GM12878 (cell line): ENCODE data around the gene PLXNA4. TPM values are rescaled to one million over a fixed set of nuclear protein-coding genes. Genes with fewer than 3 reads are reported as not detected.

Source experiments
- ATAC-seq: fragments of 200-7000 bp; cut with Tn5 transposase; 3 replicates; pipeline ENCODE4 v1.9.1; 2020; ENCODE audit warnings: mild to moderate bottlenecking, moderate library complexity
- BruUV-seq: library from RNA; stranded (reverse); fragments of 400-500 nt; replicated peaks from 2 replicates; lab custom pipeline; 2021; lab: Mats Ljungman, UMichigan
- CTCF ChIA-PET: fragments of 300-600 bp; sonication (Branson Sonifier 250); formaldehyde crosslinking; extraction: SDS; loops from one replicate; lab custom pipeline; 2021; ENCODE audit warnings: inconsistent platforms; lab: Yijun Ruan, JAX
- POLR2A ChIA-PET: fragments of 350-600 bp; formaldehyde crosslinking; extraction: SDS; loops from one replicate; lab custom pipeline; 2021; ENCODE audit warnings: inconsistent platforms; lab: Charles Lee
- RAD21 ChIA-PET: fragments of 300-600 bp; sonication (Branson Sonifier 250); formaldehyde crosslinking; loops from one replicate; lab custom pipeline; 2023; ENCODE audit warnings: antibody characterized with exemption; ENCODE audit not compliant: unreplicated experiment; lab: Charles Lee
- SMC1A ChIA-PET: fragments of 300-600 bp; sonication (Branson Sonifier 250); formaldehyde crosslinking; loops from one replicate; lab custom pipeline; 2023; ENCODE audit not compliant: unreplicated experiment, uncharacterized antibody; lab: Charles Lee
- DNase-seq: peaks from one replicate; pipeline ENCODE4 v3.0.0-alpha.2; 2011; ENCODE audit warnings: low read depth, low spot score
- FAIRE-seq: peaks from 3 replicates; lab custom pipeline; 2011; peaks lifted over from hg19 to GRCh38; lab: Jason Lieb, UNC
- H2AFZ ChIP-seq: 2 replicates; pipeline ENCODE4 v1.6.0; 2011; ENCODE audit warnings: low read depth, low read length, control low read depth; ENCODE audit not compliant: control insufficient read depth
- H3K27ac ChIP-seq: 2 replicates; pipeline ENCODE4 v1.5.1; 2011; ENCODE audit warnings: control low read depth; ENCODE audit not compliant: control insufficient read depth, insufficient read depth
- H3K27me3 ChIP-seq, 2 experiments: replicated peaks in 1 of 2; 2 replicates each; pipeline versions ENCODE4 v1.6.0 to v1.6.1; 2011; ENCODE audit warnings: low read length in 1 of 2; ENCODE audit not compliant: control insufficient read depth in 2 of 2, insufficient read depth in 2 of 2
- H3K36me3 ChIP-seq, 2 experiments: 2 replicates each; pipeline ENCODE4 v1.5.1; 2011; ENCODE audit warnings: low read length in 1 of 2; ENCODE audit not compliant: control insufficient read depth in 2 of 2, insufficient read depth in 2 of 2
- H3K4me1 ChIP-seq: 2 replicates; pipeline ENCODE4 v1.6.1; 2011; ENCODE audit warnings: mild to moderate bottlenecking, low read length, moderate library complexity, mixed read lengths; ENCODE audit not compliant: control insufficient read depth, insufficient read depth
- H3K4me2 ChIP-seq: 2 replicates; pipeline ENCODE4 v1.6.0; 2011; ENCODE audit warnings: control low read depth; ENCODE audit not compliant: control insufficient read depth, insufficient read depth
- H3K4me3 ChIP-seq: fragments of 200-600 bp; sonication (generic); 2 replicates; pipeline ENCODE4 v1.5.1; 2016
- H3K79me2 ChIP-seq: 2 replicates; pipeline ENCODE4 v1.6.0; 2011; ENCODE audit warnings: low read length; ENCODE audit not compliant: control insufficient read depth, insufficient read depth
- H3K9ac ChIP-seq: 2 replicates; pipeline ENCODE4 v1.8.0; 2011; ENCODE audit warnings: low read length, control low read depth, mixed read lengths; ENCODE audit not compliant: control insufficient read depth, insufficient read depth
- H3K9me3 ChIP-seq: replicated peaks from 3 replicates; pipeline ENCODE4 v1.5.1; 2011; ENCODE audit warnings: mild to moderate bottlenecking, low read length; ENCODE audit not compliant: control insufficient read depth, insufficient read depth
- H4K20me1 ChIP-seq: 2 replicates; pipeline ENCODE4 v1.6.0; 2011; ENCODE audit not compliant: control insufficient read depth, insufficient read depth
- ELK1 ChIP-seq: IDR thresholded peaks from 2 replicates; pipeline ENCODE4 v1.6.1; 2012; ENCODE audit warnings: low read depth, low read length, improper control_type of control experiment
- HDAC6 ChIP-seq: fragments of 200-600 bp; sonication (generic); IDR thresholded peaks from one replicate; pipeline ENCODE4 v1.8.0; 2017; ENCODE audit warnings: antibody characterized with exemption; ENCODE audit not compliant: unreplicated experiment
- IRF5 ChIP-seq: fragments of 450-650 bp; IDR thresholded peaks from 2 replicates; pipeline ENCODE4 v1.6.1; 2017; ENCODE audit warnings: borderline replicate concordance
- JUND ChIP-seq: IDR thresholded peaks from 2 replicates; pipeline ENCODE4 v1.6.1; 2012; ENCODE audit warnings: low read depth, mild to moderate bottlenecking, low read length, improper control_type of control experiment, moderate library complexity
- NFYA ChIP-seq: IDR thresholded peaks from 2 replicates; pipeline ENCODE4 v1.6.1; 2011; ENCODE audit warnings: low read depth, mild to moderate bottlenecking, low read length, improper control_type of control experiment, borderline replicate concordance
- RUNX3 ChIP-seq: IDR thresholded peaks from 2 replicates; pipeline ENCODE4 v1.6.1; 2012; ENCODE audit warnings: low read length, inconsistent platforms
- ZBTB33 ChIP-seq: fragments of 450-650 bp; IDR thresholded peaks from 2 replicates; pipeline ENCODE4 v1.6.1; 2017; ENCODE audit warnings: mild to moderate bottlenecking
- WGBS: methylation state at CpG from one replicate; pipeline ENCODE4 v1.1.6; 2016; ENCODE audit warnings: low lambda C conversion rate; ENCODE audit not compliant: insufficient replicate concordance, insufficient coverage; ENCODE audit errors: missing lambda C conversion rate; 5-methylcytosine and 5-hydroxymethylcytosine counted together
- in situ Hi-C: fragments of 300-500 bp; cut with MboI; formaldehyde crosslinking; loops from 9 replicates; pipeline ENCODE4 v1.14.3; 2018; ENCODE audit warnings: mixed read lengths
- intact Hi-C: fragments of 100-400 bp; cut with micrococcal nuclease; formaldehyde crosslinking; loops from one replicate; pipeline ENCODE4 v1.14.2; 2022; ENCODE audit not compliant: unreplicated experiment
- polyA plus RNA-seq, 11 experiments: library from polyadenylated mRNA; depleted of rRNA in 4 of 11; unstranded in 6 of 11; stranded (reverse) in 5 of 11; fragments of >200 nt; fragmentation: Nextera tagmentation in 4 of 11; fragmentation: Illumina TruSeq in 1 of 11; extraction: Ambion mirVana in 4 of 11; extraction: Trizol in 1 of 11; gene quantifications; 1 replicate in 1 of 11; 2 replicates in 10 of 11; pipeline versions ENCODE4 v1.2.1 to v1.2.3, GENCODE V29; 2011 to 2016; ENCODE audit warnings: inconsistent platforms in 2 of 11, missing spikeins in 2 of 11, low read depth in 1 of 11
- total RNA-seq, 4 experiments: library from RNA; depleted of rRNA in 3 of 4; stranded (reverse); fragments of >200 nt in 3 of 4; fragmentation: Illumina TruSeq in 1 of 4; extraction: Trizol in 1 of 4; gene quantifications; 2 replicates each; pipeline versions ENCODE4 v1.2.1 to v1.2.3, GENCODE V29; 2013 to 2021
- TF ChIP-seq, protein P1 (sequence below): fragments of 450-650 bp; formaldehyde crosslinking; IDR thresholded peaks from 2 replicates; pipeline ENCODE4 v1.4.0; 2022; ENCODE audit warnings: mild to moderate bottlenecking, moderate library complexity
- TF ChIP-seq, protein P2 (sequence below): fragments of 450-650 bp; IDR thresholded peaks from 2 replicates; pipeline ENCODE4 v1.6.1; 2017; ENCODE audit warnings: mild to moderate bottlenecking, moderate library complexity

The PLXNA4 gene
- total and polyA plus RNA-seq, 10 of the 15 experiments (the other 5 are each of a cell fraction or from before 2014, with no cell fraction given): 0.03 TPM; not detected in 9

GRCh38 chr7:132347858-132348257 is 228.4 kb downstream of the PLXNA4 start:
- no peaks in the 10 kb centered on the region for H4K20me1 ChIP-seq
- no peaks in the 10 kb centered on the region for H3K4me1 ChIP-seq
- POLR2A ChIA-PET: no interaction called here
- intact Hi-C loops (no loop called here), in situ Hi-C loops (no loop called here)
- RAD21 ChIA-PET: no interaction called here
- TF ChIP-seq, protein P1, sequence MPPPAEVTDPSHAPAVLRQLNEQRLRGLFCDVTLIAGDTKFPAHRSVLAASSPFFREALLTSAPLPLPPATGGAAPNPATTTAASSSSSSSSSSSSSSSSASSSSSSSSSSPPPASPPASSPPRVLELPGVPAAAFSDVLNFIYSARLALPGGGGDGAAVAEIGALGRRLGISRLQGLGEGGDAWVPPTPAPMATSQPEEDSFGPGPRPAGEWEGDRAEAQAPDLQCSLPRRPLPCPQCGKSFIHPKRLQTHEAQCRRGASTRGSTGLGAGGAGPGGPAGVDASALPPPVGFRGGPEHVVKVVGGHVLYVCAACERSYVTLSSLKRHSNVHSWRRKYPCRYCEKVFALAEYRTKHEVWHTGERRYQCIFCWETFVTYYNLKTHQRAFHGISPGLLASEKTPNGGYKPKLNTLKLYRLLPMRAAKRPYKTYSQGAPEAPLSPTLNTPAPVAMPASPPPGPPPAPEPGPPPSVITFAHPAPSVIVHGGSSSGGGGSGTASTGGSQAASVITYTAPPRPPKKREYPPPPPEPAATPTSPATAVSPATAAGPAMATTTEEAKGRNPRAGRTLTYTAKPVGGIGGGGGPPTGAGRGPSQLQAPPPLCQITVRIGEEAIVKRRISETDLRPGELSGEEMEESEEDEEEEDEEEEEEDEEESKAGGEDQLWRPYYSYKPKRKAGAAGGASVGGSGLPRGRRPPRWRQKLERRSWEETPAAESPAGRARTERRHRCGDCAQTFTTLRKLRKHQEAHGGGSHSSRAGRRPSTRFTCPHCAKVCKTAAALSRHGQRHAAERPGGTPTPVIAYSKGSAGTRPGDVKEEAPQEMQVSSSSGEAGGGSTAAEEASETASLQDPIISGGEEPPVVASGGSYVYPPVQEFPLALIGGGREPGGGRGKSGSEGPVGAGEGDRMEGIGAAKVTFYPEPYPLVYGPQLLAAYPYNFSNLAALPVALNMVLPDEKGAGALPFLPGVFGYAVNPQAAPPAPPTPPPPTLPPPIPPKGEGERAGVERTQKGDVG: no peak
- TF ChIP-seq ELK1 (no peak), NFYA (no peak), ZBTB33 (no peak), JUND (no peak), HDAC6 (no peak), IRF5 (no peak), RUNX3 (no peak)
- TF ChIP-seq, protein P2, sequence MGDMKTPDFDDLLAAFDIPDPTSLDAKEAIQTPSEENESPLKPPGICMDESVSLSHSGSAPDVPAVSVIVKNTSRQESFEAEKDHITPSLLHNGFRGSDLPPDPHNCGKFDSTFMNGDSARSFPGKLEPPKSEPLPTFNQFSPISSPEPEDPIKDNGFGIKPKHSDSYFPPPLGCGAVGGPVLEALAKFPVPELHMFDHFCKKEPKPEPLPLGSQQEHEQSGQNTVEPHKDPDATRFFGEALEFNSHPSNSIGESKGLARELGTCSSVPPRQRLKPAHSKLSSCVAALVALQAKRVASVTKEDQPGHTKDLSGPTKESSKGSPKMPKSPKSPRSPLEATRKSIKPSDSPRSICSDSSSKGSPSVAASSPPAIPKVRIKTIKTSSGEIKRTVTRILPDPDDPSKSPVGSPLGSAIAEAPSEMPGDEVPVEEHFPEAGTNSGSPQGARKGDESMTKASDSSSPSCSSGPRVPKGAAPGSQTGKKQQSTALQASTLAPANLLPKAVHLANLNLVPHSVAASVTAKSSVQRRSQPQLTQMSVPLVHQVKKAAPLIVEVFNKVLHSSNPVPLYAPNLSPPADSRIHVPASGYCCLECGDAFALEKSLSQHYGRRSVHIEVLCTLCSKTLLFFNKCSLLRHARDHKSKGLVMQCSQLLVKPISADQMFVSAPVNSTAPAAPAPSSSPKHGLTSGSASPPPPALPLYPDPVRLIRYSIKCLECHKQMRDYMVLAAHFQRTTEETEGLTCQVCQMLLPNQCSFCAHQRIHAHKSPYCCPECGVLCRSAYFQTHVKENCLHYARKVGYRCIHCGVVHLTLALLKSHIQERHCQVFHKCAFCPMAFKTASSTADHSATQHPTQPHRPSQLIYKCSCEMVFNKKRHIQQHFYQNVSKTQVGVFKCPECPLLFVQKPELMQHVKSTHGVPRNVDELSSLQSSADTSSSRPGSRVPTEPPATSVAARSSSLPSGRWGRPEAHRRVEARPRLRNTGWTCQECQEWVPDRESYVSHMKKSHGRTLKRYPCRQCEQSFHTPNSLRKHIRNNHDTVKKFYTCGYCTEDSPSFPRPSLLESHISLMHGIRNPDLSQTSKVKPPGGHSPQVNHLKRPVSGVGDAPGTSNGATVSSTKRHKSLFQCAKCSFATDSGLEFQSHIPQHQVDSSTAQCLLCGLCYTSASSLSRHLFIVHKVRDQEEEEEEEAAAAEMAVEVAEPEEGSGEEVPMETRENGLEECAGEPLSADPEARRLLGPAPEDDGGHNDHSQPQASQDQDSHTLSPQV: no peak
- DNase-seq: no peak
- no peak for FAIRE-seq
- H3K9me3 ChIP-seq: no peaks in the 10 kb centered on the region
- 30% methylated on average over 3 of the region's 3 CpGs for WGBS
- H3K4me2 ChIP-seq: no peak overlapping the region
- no peak overlapping the region for H3K9ac ChIP-seq
- H3K79me2 ChIP-seq: no peaks in the 10 kb centered on the region
- no peak for ATAC-seq
- H3K4me3 ChIP-seq: no peak overlapping the region
- SMC1A ChIA-PET: no interaction called here
- H3K27me3 ChIP-seq: peaks cover 0 to 6% of the 10 kb centered on the region in 2 experiments; a peak in 3 of 4 replicates
- no peak overlapping the region for H2AFZ ChIP-seq
- H3K27ac ChIP-seq: no peak overlapping the region
- no TSS peak for BruUV-seq
- H3K36me3 ChIP-seq: no peaks in the 10 kb centered on the region
- CTCF ChIA-PET: interaction anchor here (1.5 kb wide), 1 partner anchor 233 kb away, joined by 4 read pairs; no protein-coding TSS in a partner anchor
